Neural progenitor cell (in vitro differentiated cells): ENCODE data around the gene RNF144A. TPM values are rescaled to one million over a fixed set of nuclear protein-coding genes. Genes with fewer than 3 reads are reported as not detected.

ENCODE experiments used
- DNase-seq: peaks from one replicate; pipeline ENCODE4 v3.0.0-alpha.2; 2016; ENCODE audit warnings: low spot score
- H2AFZ ChIP-seq: fragments of 200-600 bp; sonication (generic); replicated peaks from 2 replicates; pipeline ENCODE4 v1.6.1; 2016; ENCODE audit warnings: antibody characterized with exemption
- H3F3A ChIP-seq: fragments of 200-600 bp; sonication (generic); 2 replicates; pipeline ENCODE4 v1.6.1; 2016; ENCODE audit warnings: antibody characterized with exemption, low read depth
- H3K27ac ChIP-seq: fragments of 200-600 bp; sonication (generic); 2 replicates; pipeline ENCODE4 v1.5.1; 2016; ENCODE audit warnings: mild to moderate bottlenecking
- H3K27me3 ChIP-seq: fragments of 200-600 bp; sonication (generic); 2 replicates; pipeline ENCODE4 v1.6.1; 2016; ENCODE audit warnings: mild to moderate bottlenecking, moderate library complexity
- H3K36me3 ChIP-seq: fragments of 200-600 bp; sonication (generic); 2 replicates; pipeline ENCODE4 v1.5.1; 2016
- H3K4me1 ChIP-seq: fragments of 200-600 bp; sonication (generic); 2 replicates; pipeline ENCODE4 v1.6.1; 2016; ENCODE audit warnings: mixed run types
- H3K4me2 ChIP-seq: fragments of 200-600 bp; sonication (generic); 2 replicates; pipeline ENCODE4 v1.6.1; 2016
- H3K4me3 ChIP-seq: fragments of 200-600 bp; sonication (generic); 2 replicates; pipeline ENCODE4 v1.5.1; 2016
- H3K79me2 ChIP-seq: fragments of 200-600 bp; sonication (generic); 2 replicates; pipeline ENCODE4 v1.6.1; 2016; ENCODE audit warnings: low read depth
- H3K9ac ChIP-seq: fragments of 200-600 bp; sonication (generic); 2 replicates; pipeline ENCODE4 v1.6.1; 2016
- H3K9me3 ChIP-seq: fragments of 200-600 bp; sonication (generic); 2 replicates; pipeline ENCODE4 v1.5.1; 2016; ENCODE audit warnings: low read depth
- H4K20me1 ChIP-seq: fragments of 200-600 bp; sonication (generic); 2 replicates; pipeline ENCODE4 v1.6.1; 2016; ENCODE audit warnings: low read depth
- H3K27ac Mint-ChIP-seq: 3 replicates; pipeline ENCODE4 v1.8.0; 2021; ENCODE audit warnings: mixed read lengths
- H3K27me3 Mint-ChIP-seq: 2 replicates; pipeline ENCODE4 v1.8.0; 2022; ENCODE audit warnings: low read depth, mild to moderate bottlenecking, inconsistent platforms, moderate library complexity, mixed read lengths; ENCODE audit not compliant: insufficient read depth
- H3K36me3 Mint-ChIP-seq: 3 replicates; pipeline ENCODE4 v1.8.0; 2021; ENCODE audit warnings: mixed read lengths
- H3K4me1 Mint-ChIP-seq: 3 replicates; pipeline ENCODE4 v1.8.0; 2021; ENCODE audit warnings: mixed read lengths
- H3K4me3 Mint-ChIP-seq: 3 replicates; pipeline ENCODE4 v1.8.0; 2021; ENCODE audit warnings: mild to moderate bottlenecking, moderate library complexity, mixed read lengths
- H3K9me3 Mint-ChIP-seq: 3 replicates; pipeline ENCODE4 v1.8.0; 2020; ENCODE audit warnings: mixed read lengths
- CTCF ChIP-seq: fragments of 200-600 bp; sonication (generic); IDR thresholded peaks from 2 replicates; pipeline ENCODE4 v1.5.1; 2017; ENCODE audit warnings: antibody characterized with exemption, mild to moderate bottlenecking
- EZH2 ChIP-seq: fragments of 200-600 bp; sonication (generic); IDR thresholded peaks from 2 replicates; pipeline ENCODE4 v1.6.1; 2017; ENCODE audit warnings: antibody characterized with exemption, mild to moderate bottlenecking, moderate library complexity
- EZH2phosphoT487 ChIP-seq: fragments of 200-600 bp; sonication (generic); IDR thresholded peaks from 2 replicates; pipeline ENCODE4 v1.6.1; 2017; ENCODE audit warnings: antibody characterized with exemption
- total RNA-seq: library from RNA; depleted of rRNA; stranded (reverse); fragments of >200 nt; gene quantifications from 2 replicates; pipeline ENCODE4 v1.2.3, GENCODE V29; 2015; ENCODE audit warnings: low replicate concordance

The RNF144A gene
- total RNA-seq, 1 donor from 2014 or later, result 32.0 TPM

GRCh38 chr2:6877402-6878304, 39.6 kb upstream of the RNF144A start, which contains the start of gene RSAD2:
Gene RSAD2, plus strand, starts transcription at chr2:6877777. Its CDS starts 24 bp downstream, at chr2:6877801.
- Histone ChIP-seq H3K9ac (no peak within 1 kb of the TSS), H2AFZ (no peak within 1 kb of the TSS), H3K79me2 (no peaks in the 10 kb centered on the region), H3K9me3 (peaks cover 9% of the 10 kb centered on the region), H3K4me1 (no peaks in the 10 kb centered on the region), H3K27me3 (no peaks in the 10 kb centered on the region), H3F3A (no peaks in the 10 kb centered on the region), H3K36me3 (no peaks in the 10 kb centered on the region), H4K20me1 (no peaks in the 10 kb centered on the region), H3K4me3 (no peak within 1 kb of the TSS), H3K4me2 (no peak within 1 kb of the TSS), H3K27ac (no peak within 1 kb of the TSS)
- no peaks in the 10 kb centered on the region for H3K4me1 Mint-ChIP-seq
- DNase-seq, result no peak
- H3K27ac Mint-ChIP-seq, result no peak within 1 kb of the TSS
- no peaks in the 10 kb centered on the region for H3K36me3 Mint-ChIP-seq
- TF ChIP-seq CTCF (no peak), EZH2 (no peak), EZH2phosphoT487 (no peak)
- peaks cover 2% of the 10 kb centered on the region for H3K27me3 Mint-ChIP-seq
- no peak within 1 kb of the TSS for H3K4me3 Mint-ChIP-seq
- peaks cover 14% of the 10 kb centered on the region for H3K9me3 Mint-ChIP-seq

GRCh38 chr2:6878549-6878948, 38.7 kb upstream of the RNF144A start:
- Histone ChIP-seq H3F3A (no peaks in the 10 kb centered on the region), H3K36me3 (no peaks in the 10 kb centered on the region), H2AFZ (no peak overlapping the region), H3K27me3 (no peaks in the 10 kb centered on the region), H3K4me2 (no peak overlapping the region), H4K20me1 (no peaks in the 10 kb centered on the region), H3K4me1 (no peaks in the 10 kb centered on the region), H3K27ac (no peak overlapping the region), H3K4me3 (no peak overlapping the region), H3K9me3 (peaks cover 5% of the 10 kb centered on the region), H3K9ac (no peak overlapping the region), H3K79me2 (no peaks in the 10 kb centered on the region)
- no peak for DNase-seq
- Mint-ChIP-seq H3K27me3 (peaks cover 2% of the 10 kb centered on the region), H3K9me3 (peaks cover 14% of the 10 kb centered on the region), H3K27ac (no peak overlapping the region), H3K36me3 (no peaks in the 10 kb centered on the region), H3K4me3 (no peak overlapping the region), H3K4me1 (no peaks in the 10 kb centered on the region)
- no peak for TF ChIP-seq EZH2phosphoT487
- TF ChIP-seq EZH2, result no peak
- no peak for TF ChIP-seq CTCF

DNA sequence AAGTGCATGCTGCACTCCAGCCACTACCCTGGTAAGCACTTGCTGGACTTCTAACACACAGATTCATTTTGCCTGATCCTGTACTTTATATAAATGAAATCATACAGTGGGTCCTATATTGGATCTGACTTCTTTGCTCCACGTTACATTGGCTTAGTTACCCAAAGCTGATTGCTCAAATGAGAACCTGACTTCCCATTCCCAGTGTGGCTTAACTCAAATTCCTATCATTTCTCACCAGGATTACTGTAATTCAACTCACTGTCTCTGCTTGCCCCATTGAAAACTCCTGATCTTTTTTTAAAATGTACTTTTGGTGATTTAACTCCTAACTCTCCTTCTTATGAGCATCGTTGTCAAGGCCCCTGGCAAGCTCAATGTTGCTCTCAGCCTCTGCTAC, 38.2 kb upstream of the RNF144A start:
- Histone ChIP-seq H3K36me3 (no peaks in the 10 kb centered on the region), H3K9me3 (peaks cover 5% of the 10 kb centered on the region), H3K9ac (no peak overlapping the region), H3K4me1 (no peaks in the 10 kb centered on the region), H3K27me3 (no peaks in the 10 kb centered on the region), H3K79me2 (no peaks in the 10 kb centered on the region), H3F3A (no peaks in the 10 kb centered on the region), H3K4me3 (no peak overlapping the region), H3K27ac (no peak overlapping the region), H2AFZ (no peak overlapping the region), H3K4me2 (no peak overlapping the region), H4K20me1 (no peaks in the 10 kb centered on the region)
- H3K4me1 Mint-ChIP-seq, result no peaks in the 10 kb centered on the region
- peaks cover 2% of the 10 kb centered on the region for H3K27me3 Mint-ChIP-seq
- H3K4me3 Mint-ChIP-seq, result no peak overlapping the region
- no peak overlapping the region for H3K27ac Mint-ChIP-seq
- no peak for DNase-seq
- peaks cover 11% of the 10 kb centered on the region for H3K9me3 Mint-ChIP-seq
- H3K36me3 Mint-ChIP-seq, result no peaks in the 10 kb centered on the region
- TF ChIP-seq EZH2phosphoT487, result no peak
- no peak for TF ChIP-seq CTCF
- no peak for TF ChIP-seq EZH2
